HepG2 (cell line): Measurements from ENCODE around the gene CCDC175. TPM values are rescaled to one million over a fixed set of nuclear protein-coding genes. Genes with fewer than 3 reads are reported as not detected.

Source experiments
- CHCHD3 ChIP-seq: sonication (generic); formaldehyde crosslinking; IDR thresholded peaks from 2 replicates; pipeline ENCODE4 v1.8.0; 2022; ENCODE audit warnings: mild to moderate bottlenecking, missing genetic modification reagents, moderate library complexity
- KLF15 ChIP-seq: sonication (generic); formaldehyde crosslinking; IDR thresholded peaks from 2 replicates; pipeline ENCODE4 v1.8.1; 2023; ENCODE audit warnings: borderline replicate concordance, mild to moderate bottlenecking, inconsistent platforms, missing genetic modification reagents, mixed read lengths
- MED13 ChIP-seq: sonication (generic); formaldehyde crosslinking; IDR thresholded peaks from 2 replicates; pipeline ENCODE4 v1.5.0; 2020; ENCODE audit warnings: missing genetic modification reagents
- PAWR ChIP-seq: sonication (generic); formaldehyde crosslinking; IDR thresholded peaks from 2 replicates; pipeline ENCODE4 v1.4.0; 2020; ENCODE audit warnings: missing genetic modification reagents, mild to moderate bottlenecking, borderline replicate concordance
- PHF5A ChIP-seq: IDR thresholded peaks from one replicate; pipeline ENCODE4 v1.6.1; 2018; ENCODE audit warnings: low read depth, missing genetic modification reagents; ENCODE audit not compliant: unreplicated experiment
- RORA ChIP-seq: sonication (generic); formaldehyde crosslinking; IDR thresholded peaks from 2 replicates; pipeline ENCODE4 v1.5.0; 2020; ENCODE audit warnings: mild to moderate bottlenecking, missing genetic modification reagents, moderate library complexity
- SPEN ChIP-seq: sonication (generic); formaldehyde crosslinking; IDR thresholded peaks from 2 replicates; pipeline ENCODE4 v1.5.1; 2020; ENCODE audit warnings: low read depth, mild to moderate bottlenecking, missing genetic modification reagents
- THYN1 ChIP-seq: sonication (generic); formaldehyde crosslinking; IDR thresholded peaks from 2 replicates; pipeline ENCODE4 v1.8.1; 2023; ENCODE audit warnings: low read depth, mild to moderate bottlenecking, moderate library complexity, missing genetic modification reagents, borderline replicate concordance
- ZBTB21 ChIP-seq: sonication (generic); formaldehyde crosslinking; IDR thresholded peaks from 2 replicates; pipeline ENCODE4 v1.4.0; 2020; ENCODE audit warnings: missing genetic modification reagents
- ZFP1 ChIP-seq: IDR thresholded peaks from 2 replicates; pipeline ENCODE4 v1.6.1; 2016
- ZKSCAN1 ChIP-seq: fragments of 150-350 bp; IDR thresholded peaks from 2 replicates; pipeline ENCODE4 v1.6.1; 2014; ENCODE audit warnings: low read length
- ZNF10 ChIP-seq: sonication (generic); formaldehyde crosslinking; IDR thresholded peaks from 2 replicates; pipeline ENCODE4 v1.4.0; 2020; ENCODE audit warnings: mild to moderate bottlenecking, low read depth, missing genetic modification reagents, borderline replicate concordance
- ZNF335 ChIP-seq: sonication (generic); formaldehyde crosslinking; IDR thresholded peaks from 2 replicates; pipeline ENCODE4 v1.4.0; 2020; ENCODE audit warnings: missing genetic modification reagents
- ZNF382 ChIP-seq: sonication (generic); formaldehyde crosslinking; IDR thresholded peaks from 2 replicates; pipeline ENCODE4 v1.5.0; 2020; ENCODE audit warnings: missing genetic modification reagents, mild to moderate bottlenecking, borderline replicate concordance
- ZNF780A ChIP-seq: sonication (generic); formaldehyde crosslinking; IDR thresholded peaks from 2 replicates; pipeline ENCODE4 v1.8.0; 2022; ENCODE audit warnings: mild to moderate bottlenecking, missing genetic modification reagents, moderate library complexity
- polyA plus RNA-seq, 8 experiments: library from polyadenylated mRNA; depleted of rRNA in 3 of 8; stranded (reverse) in 7 of 8; unstranded in 1 of 8; fragments of >200 nt; fragmentation: Illumina TruSeq in 4 of 8; extraction: Trizol in 4 of 8; gene quantifications; 2 replicates each; pipeline versions ENCODE4 v1.2.1 to v1.2.3, GENCODE V29; 2011 to 2016; ENCODE audit warnings: low read depth in 4 of 8, missing spikeins in 1 of 8, mixed read lengths in 1 of 8; ENCODE audit not compliant: insufficient read depth in 1 of 8
- total RNA-seq, 5 experiments: library from RNA; depleted of rRNA; stranded (reverse); fragments of >200 nt; fragmentation: Illumina TruSeq; extraction: Trizol; gene quantifications; 2 replicates each; pipeline ENCODE4 v1.2.3, GENCODE V29; 2016; ENCODE audit warnings: low read depth in 1 of 5
- TF ChIP-seq, protein P1 (sequence below): sonication (generic); formaldehyde crosslinking; IDR thresholded peaks from 2 replicates; pipeline ENCODE4 v1.4.0; 2020; ENCODE audit warnings: missing genetic modification reagents
- TF ChIP-seq, protein P2 (sequence below): sonication (generic); formaldehyde crosslinking; IDR thresholded peaks from 2 replicates; pipeline ENCODE4 v1.8.0; 2022; ENCODE audit warnings: mild to moderate bottlenecking, missing genetic modification reagents; ENCODE audit not compliant: insufficient replicate concordance
- TF ChIP-seq, protein P3 (sequence below): fragments of 450-650 bp; IDR thresholded peaks from 2 replicates; pipeline ENCODE4 v1.6.1; 2017; ENCODE audit warnings: mild to moderate bottlenecking

The CCDC175 gene
- total and polyA plus RNA-seq, 2 of the 13 experiments (the other 11 are each of a cell fraction or from before 2014, with no cell fraction given) = not detected

DNA sequence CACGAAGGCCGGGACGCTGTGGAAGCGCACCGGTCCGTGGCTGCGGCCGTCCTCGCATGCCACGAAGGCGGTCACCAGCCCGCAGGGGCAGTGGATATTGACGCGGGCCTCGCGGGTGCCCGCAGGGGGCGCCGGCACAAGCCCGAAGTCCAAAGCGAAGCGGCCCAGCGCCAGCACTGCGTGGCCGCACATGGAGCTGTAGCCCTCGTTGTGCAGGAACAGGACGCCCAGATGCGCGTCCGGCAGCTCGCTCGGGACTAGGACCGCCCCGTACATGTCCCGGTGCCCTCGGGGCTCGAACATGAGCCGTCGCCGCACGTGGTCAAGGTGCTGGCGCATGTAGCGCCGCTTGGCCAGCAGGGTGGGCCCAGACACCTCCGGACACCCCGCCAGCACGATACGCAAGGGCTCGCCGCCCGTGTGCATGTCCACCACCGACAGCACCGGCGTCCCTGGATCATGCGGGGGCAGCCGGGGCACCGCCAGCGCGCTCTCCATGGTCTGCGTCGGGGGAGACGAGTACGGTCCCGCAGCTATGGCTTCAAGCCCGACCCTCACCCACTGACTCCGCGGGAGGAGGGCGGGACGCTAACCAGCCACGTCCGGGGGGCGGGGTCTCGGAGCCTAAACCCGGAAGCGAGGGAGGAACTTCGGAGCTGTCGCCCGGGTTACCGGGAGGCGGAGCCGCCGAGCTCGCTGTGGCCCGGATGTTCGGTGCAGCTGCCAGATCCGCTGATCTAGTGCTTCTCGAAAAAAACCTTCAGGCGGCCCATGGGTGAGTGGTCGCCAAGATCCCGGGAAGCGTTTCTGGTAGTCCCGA lies 92.6 kb downstream of the CCDC175 start, which contains the start of the genes JKAMP and L3HYPDH (continued):
- TF ChIP-seq, protein P1, sequence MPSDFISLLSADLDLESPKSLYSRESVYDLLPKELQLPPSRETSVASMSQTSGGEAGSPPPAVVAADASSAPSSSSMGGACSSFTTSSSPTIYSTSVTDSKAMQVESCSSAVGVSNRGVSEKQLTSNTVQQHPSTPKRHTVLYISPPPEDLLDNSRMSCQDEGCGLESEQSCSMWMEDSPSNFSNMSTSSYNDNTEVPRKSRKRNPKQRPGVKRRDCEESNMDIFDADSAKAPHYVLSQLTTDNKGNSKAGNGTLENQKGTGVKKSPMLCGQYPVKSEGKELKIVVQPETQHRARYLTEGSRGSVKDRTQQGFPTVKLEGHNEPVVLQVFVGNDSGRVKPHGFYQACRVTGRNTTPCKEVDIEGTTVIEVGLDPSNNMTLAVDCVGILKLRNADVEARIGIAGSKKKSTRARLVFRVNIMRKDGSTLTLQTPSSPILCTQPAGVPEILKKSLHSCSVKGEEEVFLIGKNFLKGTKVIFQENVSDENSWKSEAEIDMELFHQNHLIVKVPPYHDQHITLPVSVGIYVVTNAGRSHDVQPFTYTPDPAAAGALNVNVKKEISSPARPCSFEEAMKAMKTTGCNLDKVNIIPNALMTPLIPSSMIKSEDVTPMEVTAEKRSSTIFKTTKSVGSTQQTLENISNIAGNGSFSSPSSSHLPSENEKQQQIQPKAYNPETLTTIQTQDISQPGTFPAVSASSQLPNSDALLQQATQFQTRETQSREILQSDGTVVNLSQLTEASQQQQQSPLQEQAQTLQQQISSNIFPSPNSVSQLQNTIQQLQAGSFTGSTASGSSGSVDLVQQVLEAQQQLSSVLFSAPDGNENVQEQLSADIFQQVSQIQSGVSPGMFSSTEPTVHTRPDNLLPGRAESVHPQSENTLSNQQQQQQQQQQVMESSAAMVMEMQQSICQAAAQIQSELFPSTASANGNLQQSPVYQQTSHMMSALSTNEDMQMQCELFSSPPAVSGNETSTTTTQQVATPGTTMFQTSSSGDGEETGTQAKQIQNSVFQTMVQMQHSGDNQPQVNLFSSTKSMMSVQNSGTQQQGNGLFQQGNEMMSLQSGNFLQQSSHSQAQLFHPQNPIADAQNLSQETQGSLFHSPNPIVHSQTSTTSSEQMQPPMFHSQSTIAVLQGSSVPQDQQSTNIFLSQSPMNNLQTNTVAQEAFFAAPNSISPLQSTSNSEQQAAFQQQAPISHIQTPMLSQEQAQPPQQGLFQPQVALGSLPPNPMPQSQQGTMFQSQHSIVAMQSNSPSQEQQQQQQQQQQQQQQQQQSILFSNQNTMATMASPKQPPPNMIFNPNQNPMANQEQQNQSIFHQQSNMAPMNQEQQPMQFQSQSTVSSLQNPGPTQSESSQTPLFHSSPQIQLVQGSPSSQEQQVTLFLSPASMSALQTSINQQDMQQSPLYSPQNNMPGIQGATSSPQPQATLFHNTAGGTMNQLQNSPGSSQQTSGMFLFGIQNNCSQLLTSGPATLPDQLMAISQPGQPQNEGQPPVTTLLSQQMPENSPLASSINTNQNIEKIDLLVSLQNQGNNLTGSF (CRISPR knock-in tag) = peak; percentile 94
- TF ChIP-seq, protein P2, sequence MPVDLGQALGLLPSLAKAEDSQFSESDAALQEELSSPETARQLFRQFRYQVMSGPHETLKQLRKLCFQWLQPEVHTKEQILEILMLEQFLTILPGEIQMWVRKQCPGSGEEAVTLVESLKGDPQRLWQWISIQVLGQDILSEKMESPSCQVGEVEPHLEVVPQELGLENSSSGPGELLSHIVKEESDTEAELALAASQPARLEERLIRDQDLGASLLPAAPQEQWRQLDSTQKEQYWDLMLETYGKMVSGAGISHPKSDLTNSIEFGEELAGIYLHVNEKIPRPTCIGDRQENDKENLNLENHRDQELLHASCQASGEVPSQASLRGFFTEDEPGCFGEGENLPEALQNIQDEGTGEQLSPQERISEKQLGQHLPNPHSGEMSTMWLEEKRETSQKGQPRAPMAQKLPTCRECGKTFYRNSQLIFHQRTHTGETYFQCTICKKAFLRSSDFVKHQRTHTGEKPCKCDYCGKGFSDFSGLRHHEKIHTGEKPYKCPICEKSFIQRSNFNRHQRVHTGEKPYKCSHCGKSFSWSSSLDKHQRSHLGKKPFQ (CRISPR knock-in tag) = peak; percentile 81
- TF ChIP-seq ZFP1 = no peak
- TF ChIP-seq THYN1 = no peak
- TF ChIP-seq ZNF780A (CRISPR knock-in tag) = peak; percentile 93
- no peak for TF ChIP-seq ZNF335 (CRISPR knock-in tag)
- TF ChIP-seq, protein P3, sequence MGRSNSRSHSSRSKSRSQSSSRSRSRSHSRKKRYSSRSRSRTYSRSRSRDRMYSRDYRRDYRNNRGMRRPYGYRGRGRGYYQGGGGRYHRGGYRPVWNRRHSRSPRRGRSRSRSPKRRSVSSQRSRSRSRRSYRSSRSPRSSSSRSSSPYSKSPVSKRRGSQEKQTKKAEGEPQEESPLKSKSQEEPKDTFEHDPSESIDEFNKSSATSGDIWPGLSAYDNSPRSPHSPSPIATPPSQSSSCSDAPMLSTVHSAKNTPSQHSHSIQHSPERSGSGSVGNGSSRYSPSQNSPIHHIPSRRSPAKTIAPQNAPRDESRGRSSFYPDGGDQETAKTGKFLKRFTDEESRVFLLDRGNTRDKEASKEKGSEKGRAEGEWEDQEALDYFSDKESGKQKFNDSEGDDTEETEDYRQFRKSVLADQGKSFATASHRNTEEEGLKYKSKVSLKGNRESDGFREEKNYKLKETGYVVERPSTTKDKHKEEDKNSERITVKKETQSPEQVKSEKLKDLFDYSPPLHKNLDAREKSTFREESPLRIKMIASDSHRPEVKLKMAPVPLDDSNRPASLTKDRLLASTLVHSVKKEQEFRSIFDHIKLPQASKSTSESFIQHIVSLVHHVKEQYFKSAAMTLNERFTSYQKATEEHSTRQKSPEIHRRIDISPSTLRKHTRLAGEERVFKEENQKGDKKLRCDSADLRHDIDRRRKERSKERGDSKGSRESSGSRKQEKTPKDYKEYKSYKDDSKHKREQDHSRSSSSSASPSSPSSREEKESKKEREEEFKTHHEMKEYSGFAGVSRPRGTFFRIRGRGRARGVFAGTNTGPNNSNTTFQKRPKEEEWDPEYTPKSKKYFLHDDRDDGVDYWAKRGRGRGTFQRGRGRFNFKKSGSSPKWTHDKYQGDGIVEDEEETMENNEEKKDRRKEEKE = no peak
- TF ChIP-seq ZKSCAN1 = no peak
- TF ChIP-seq KLF15 (CRISPR knock-in tag) = peak; percentile 98; the same call in 1 of the 2 replicates
- no peak for TF ChIP-seq PHF5A (CRISPR knock-in tag)
- no peak for TF ChIP-seq ZNF10 (CRISPR knock-in tag)
- TF ChIP-seq PAWR (CRISPR knock-in tag) = no peak
- TF ChIP-seq ZBTB21 (CRISPR knock-in tag) = no peak
- no peak for TF ChIP-seq ZNF382 (CRISPR knock-in tag)
- no peak for TF ChIP-seq RORA
- peak; percentile 82; the same call in 1 of the 2 replicates for TF ChIP-seq CHCHD3 (CRISPR knock-in tag)
- TF ChIP-seq MED13 (CRISPR knock-in tag) = peak; percentile 81
- peak; percentile 92 for TF ChIP-seq SPEN (CRISPR knock-in tag)
